GM19099 (cell line): ENCODE measurements around the gene NUDCD3.

ENCODE experiments used
- POLR2A ChIP-seq: IDR thresholded peaks from 3 replicates; pipeline ENCODE4 v1.6.1; 2011; ENCODE audit warnings: low read depth; ENCODE audit not compliant: insufficient read length; ENCODE audit errors: extremely low read depth

The NUDCD3 gene

GRCh38 chr7:44380189-44380830, 110.1 kb downstream of the NUDCD3 start:
- TF ChIP-seq POLR2A: no peak

- TF ChIP-seq POLR2A: no peak
Measured at GRCh38 chr7:44379366-44380188, 110.9 kb downstream of the NUDCD3 start.

- TF ChIP-seq POLR2A: no peak
Measured at GRCh38 chr7:44378744-44379143, 111.7 kb downstream of the NUDCD3 start.

- TF ChIP-seq POLR2A: no peak
Measured at GRCh38 chr7:44377681-44378421, 112.6 kb downstream of the NUDCD3 start.

GRCh38 chr7:44377134-44377463, 113.4 kb downstream of the NUDCD3 start:
- no peak for TF ChIP-seq POLR2A

GRCh38 chr7:44376429-44377133, 113.9 kb downstream of the NUDCD3 start:
- no peak for TF ChIP-seq POLR2A

- no peak for TF ChIP-seq POLR2A
Measured at GRCh38 chr7:44375926-44376342, 114.5 kb downstream of the NUDCD3 start.

- TF ChIP-seq POLR2A: no peak
Measured at GRCh38 chr7:44375236-44375699, 115.2 kb downstream of the NUDCD3 start.

GRCh38 chr7:44374007-44374763, 116.3 kb downstream of the NUDCD3 start:
- no peak for TF ChIP-seq POLR2A

- TF ChIP-seq POLR2A: no peak
Measured at GRCh38 chr7:44373418-44373740, 117.1 kb downstream of the NUDCD3 start.

GRCh38 chr7:44372560-44373417, 117.7 kb downstream of the NUDCD3 start:
- no peak for TF ChIP-seq POLR2A

GRCh38 chr7:44368885-44369284, 121.6 kb downstream of the NUDCD3 start:
- TF ChIP-seq POLR2A: no peak

GRCh38 chr7:44368455-44368854, 122.0 kb downstream of the NUDCD3 start:
- TF ChIP-seq POLR2A: no peak
